Panc1 (cell line): ENCODE measurements around the gene TUBB8. TPM values are rescaled to one million over a fixed set of nuclear protein-coding genes. Genes with fewer than 3 reads are reported as not detected.
"Not testable (repeated sequence)": the region's sequence is repeated elsewhere in the genome, so short reads cannot be mapped to it uniquely, and the experiment has no call there.

Experiments used
- ATAC-seq: fragments of 200-7000 bp; cut with Tn5 transposase; 2 replicates; pipeline ENCODE4 v1.9.1; 2020; ENCODE audit warnings: mild to moderate bottlenecking, moderate library complexity
- BruUV-seq: library from RNA; stranded (reverse); fragments of 400-500 nt; replicated peaks from 2 replicates; lab custom pipeline; 2021; lab: Mats Ljungman, UMichigan
- CTCF ChIA-PET: fragments of 300-600 bp; sonication (Branson Sonifier 250); formaldehyde crosslinking; loops from one replicate; lab custom pipeline; 2022; ENCODE audit warnings: antibody characterized with exemption; lab: Charles Lee
- POLR2A ChIA-PET: fragments of 300-600 bp; sonication (Branson Sonifier 250); formaldehyde crosslinking; loops from one replicate; lab custom pipeline; 2022; ENCODE audit warnings: antibody characterized with exemption; lab: Charles Lee
- DNase-seq: peaks from one replicate; pipeline ENCODE4 v3.0.0-alpha.2; 2010; ENCODE audit warnings: low read depth, low spot score
- H3K27ac ChIP-seq: 2 replicates; pipeline ENCODE4 v1.5.1; 2011; ENCODE audit warnings: mild to moderate bottlenecking, low read length, inconsistent platforms
- H3K27me3 ChIP-seq: fragments of 200-500 bp; sonication (Bioruptor generic); 2 replicates; pipeline ENCODE4 v1.6.0; 2014; ENCODE audit warnings: low read length, inconsistent platforms; ENCODE audit not compliant: control insufficient read depth, insufficient read depth
- H3K36me3 ChIP-seq: fragments of 200-500 bp; sonication (Bioruptor generic); 2 replicates; pipeline ENCODE4 v1.5.1; 2014; ENCODE audit warnings: inconsistent platforms, mild to moderate bottlenecking, low read length, moderate library complexity; ENCODE audit not compliant: control insufficient read depth, insufficient read depth
- H3K4me1 ChIP-seq: 2 replicates; pipeline ENCODE4 v1.5.1; 2011; ENCODE audit warnings: inconsistent platforms, mild to moderate bottlenecking, low read length, moderate library complexity; ENCODE audit not compliant: control insufficient read depth, insufficient read depth
- H3K4me3 ChIP-seq, 2 experiments: 2 replicates each; pipeline ENCODE4 v1.5.1; 2011 to 2012; ENCODE audit warnings: low read depth in 2 of 2, low read length in 2 of 2, mild to moderate bottlenecking in 2 of 2, inconsistent platforms in 1 of 2, moderate library complexity in 1 of 2
- H3K9me3 ChIP-seq: fragments of 200-500 bp; sonication (Bioruptor generic); 2 replicates; pipeline ENCODE4 v1.5.1; 2014; ENCODE audit warnings: low read depth, mild to moderate bottlenecking, inconsistent platforms, low read length, moderate library complexity; ENCODE audit not compliant: control insufficient read depth, insufficient read depth
- CTCF ChIP-seq: fragments of 450-650 bp; IDR thresholded peaks from 2 replicates; pipeline ENCODE4 v1.5.1; 2017; ENCODE audit warnings: mild to moderate bottlenecking
- POLR2AphosphoS5 ChIP-seq: IDR thresholded peaks from 2 replicates; pipeline ENCODE4 v1.6.1; 2012; ENCODE audit warnings: mild to moderate bottlenecking, low read depth, low read length, moderate library complexity
- REST ChIP-seq, 2 experiments: IDR thresholded peaks; 2 replicates each; pipeline ENCODE4 v1.6.1; 2011 to 2012; ENCODE audit warnings: low read depth in 2 of 2, control low read depth in 1 of 2, low read length in 1 of 2, mild to moderate bottlenecking in 1 of 2, moderate library complexity in 1 of 2; ENCODE audit not compliant: insufficient read depth in 1 of 2
- SIN3A ChIP-seq: IDR thresholded peaks from 2 replicates; pipeline ENCODE4 v1.6.1; 2012; ENCODE audit warnings: low read depth, mild to moderate bottlenecking, low read length, moderate library complexity, borderline replicate concordance; ENCODE audit not compliant: insufficient read depth
- TCF7L2 ChIP-seq: IDR thresholded peaks from 2 replicates; pipeline ENCODE4 v1.6.1; 2011; ENCODE audit warnings: mild to moderate bottlenecking, low read depth, low read length, inconsistent platforms
- in situ Hi-C: cut with HindIII; loops from 2 replicates; pipeline ENCODE4 v1.10.0; 2016; ENCODE audit warnings: low sequenced_read_pairs, low pct_unique_long_range_greater_than_20kb
- intact Hi-C: fragments of 100-400 bp; cut with micrococcal nuclease; formaldehyde crosslinking; loops from one replicate; pipeline ENCODE4 v1.10.0; 2022; ENCODE audit not compliant: unreplicated experiment
- total RNA-seq: library from RNA; stranded (reverse); gene quantifications from one replicate; pipeline ENCODE4 v1.2.1, GENCODE V29; 2021; ENCODE audit not compliant: unreplicated experiment

Gene TUBB8
- total RNA-seq, 1 experiment from 2014 or later, result 0.08 TPM

GRCh38 chr10:78556-78955, 29.5 kb upstream of the TUBB8 start:
- H3K9me3 ChIP-seq, result no peaks in the 10 kb centered on the region
- no peak for ATAC-seq
- ChIA-PET POLR2A (no interaction called here), CTCF (no interaction called here)
- BruUV-seq, result no TSS peak
- DNase-seq, result no peak
- H3K27me3 ChIP-seq, result no peaks in the 10 kb centered on the region
- in situ Hi-C loops (no loop called here), intact Hi-C loops (no loop called here)
- no peak overlapping the region for H3K4me3 ChIP-seq
- H3K4me1 ChIP-seq, result no peaks in the 10 kb centered on the region
- no peak for TF ChIP-seq SIN3A
- no peak for TF ChIP-seq POLR2AphosphoS5
- TF ChIP-seq REST (IDR thresholded peaks at IDR 0.05; ENCODE audit: insufficient read depth in 1 of 2, low read depth in 2 of 2, low read length in 1 of 2), result no peak
- TF ChIP-seq TCF7L2, result no peak
- no peak for TF ChIP-seq CTCF
- no peak overlapping the region for H3K27ac ChIP-seq
- H3K36me3 ChIP-seq, result no peaks in the 10 kb centered on the region

- H3K9me3 ChIP-seq, intact Hi-C loops, in situ Hi-C loops, H3K27ac ChIP-seq, POLR2A ChIA-PET, H3K4me1 ChIP-seq, H3K27me3 ChIP-seq, BruUV-seq, CTCF ChIA-PET, ATAC-seq, H3K36me3 ChIP-seq, DNase-seq: not testable (repeated sequence)
- TF ChIP-seq CTCF, result peak; percentile 49
- peak overlapping the region; percentile 50 to 57 for H3K4me3 ChIP-seq
Measured at GRCh38 chr10:74266-74621, 25.1 kb upstream of the TUBB8 start.
